SK-N-SH (cell line): ENCODE data around the gene NEU2. TPM values are rescaled to one million over a fixed set of nuclear protein-coding genes. Genes with fewer than 3 reads are reported as not detected.

ENCODE experiments used
- CTCF ChIA-PET: fragments of 300-600, 350-600 bp; formaldehyde crosslinking; extraction: SDS; loops from one replicate; lab custom pipeline; 2021; lab: Yijun Ruan, JAX
- POLR2A ChIA-PET: fragments of 350-600 bp; sonication (Branson Sonifier 250); formaldehyde crosslinking; extraction: SDS; loops from one replicate; lab custom pipeline; 2020; ENCODE audit warnings: antibody characterized with exemption, inconsistent platforms; lab: Yijun Ruan, JAX
- DNase-seq: peaks from one replicate; pipeline ENCODE4 v3.0.0; 2012
- H2AFZ ChIP-seq: fragments of 200-600 bp; sonication (generic); 2 replicates; pipeline ENCODE4 v1.8.1; 2016; ENCODE audit warnings: antibody characterized with exemption, mild to moderate bottlenecking, low read depth
- H3F3A ChIP-seq: fragments of 200-600 bp; sonication (generic); replicated peaks from 2 replicates; pipeline ENCODE3; 2016; ENCODE audit warnings: antibody characterized with exemption, mild to moderate bottlenecking; ENCODE audit not compliant: insufficient read depth
- H3K27ac ChIP-seq, 2 experiments: fragments of 200-500 bp in 1 of 2; fragments of 200-600 bp in 1 of 2; sonication (Bioruptor generic) in 1 of 2; sonication (generic), shearing (Covaris generic) in 1 of 2; 2 replicates each; pipeline versions ENCODE4 v1.5.1 to v1.6.1; 2014 to 2016; ENCODE audit warnings: low read depth in 2 of 2, inconsistent platforms in 1 of 2, low read length in 1 of 2, mild to moderate bottlenecking in 1 of 2, mixed read lengths in 1 of 2
- H3K27me3 ChIP-seq: fragments of 200-600 bp; sonication (generic), shearing (Covaris generic); 2 replicates; pipeline ENCODE4 v1.6.1; 2016; ENCODE audit warnings: mixed run types; ENCODE audit not compliant: insufficient read depth
- H3K36me3 ChIP-seq, 2 experiments: fragments of 200-500 bp in 1 of 2; fragments of 200-600 bp in 1 of 2; sonication (Bioruptor generic) in 1 of 2; sonication (generic) in 1 of 2; replicated peaks in 1 of 2; 2 replicates each; pipeline versions ENCODE3 to v1.5.1; 2014 to 2016; ENCODE audit warnings: low read length in 1 of 2, mild to moderate bottlenecking in 1 of 2; ENCODE audit not compliant: insufficient read depth in 2 of 2, control insufficient read depth in 1 of 2
- H3K4me1 ChIP-seq, 2 experiments: fragments of 200-500 bp in 1 of 2; fragments of 200-600 bp in 1 of 2; sonication (Bioruptor generic) in 1 of 2; sonication (generic), shearing (Covaris generic) in 1 of 2; 2 replicates each; pipeline versions ENCODE4 v1.5.1 to v1.6.1; 2014 to 2016; ENCODE audit warnings: low read depth in 1 of 2, low read length in 1 of 2, mixed run types in 1 of 2; ENCODE audit not compliant: insufficient read depth in 2 of 2, control insufficient read depth in 1 of 2
- H3K4me2 ChIP-seq: fragments of 200-600 bp; sonication (generic), shearing (Covaris generic); 2 replicates; pipeline ENCODE4 v1.6.1; 2017; ENCODE audit warnings: mixed run types
- H3K4me3 ChIP-seq, 2 experiments: fragments of 200-500 bp in 1 of 2; fragments of 200-600 bp in 1 of 2; sonication (Bioruptor generic) in 1 of 2; sonication (generic), shearing (Covaris generic) in 1 of 2; 2 replicates each; pipeline versions ENCODE4 v1.5.1 to v1.8.1; 2014 to 2016; ENCODE audit warnings: low read depth in 2 of 2, inconsistent platforms in 1 of 2, low read length in 1 of 2, mild to moderate bottlenecking in 1 of 2, mixed read lengths in 1 of 2, moderate library complexity in 1 of 2
- H3K79me2 ChIP-seq: fragments of 200-600 bp; sonication (generic); 2 replicates; pipeline ENCODE4 v1.8.1; 2017; ENCODE audit warnings: mild to moderate bottlenecking; ENCODE audit not compliant: insufficient read depth
- H3K9ac ChIP-seq: fragments of 200-600 bp; sonication (generic); 2 replicates; pipeline ENCODE4 v1.6.1; 2017; ENCODE audit warnings: mixed run types
- H3K9me2 ChIP-seq: fragments of 200-600 bp; sonication (generic); 2 replicates; pipeline ENCODE4 v1.6.1; 2017; ENCODE audit warnings: mixed run types
- H3K9me3 ChIP-seq: fragments of 200-600 bp; sonication (generic); 2 replicates; pipeline ENCODE4 v1.6.1; 2017; ENCODE audit warnings: mixed run types, mild to moderate bottlenecking, moderate library complexity
- H4K20me1 ChIP-seq: fragments of 200-600 bp; sonication (generic); 2 replicates; pipeline ENCODE4 v1.6.1; 2017; ENCODE audit warnings: mild to moderate bottlenecking, mixed run types; ENCODE audit not compliant: insufficient read depth
- EZH2phosphoT487 ChIP-seq: fragments of 200-600 bp; sonication (generic); IDR thresholded peaks from 2 replicates; pipeline ENCODE4 v1.6.1; 2017; ENCODE audit warnings: low read depth, mixed run types, mild to moderate bottlenecking, antibody characterized with exemption, moderate library complexity, borderline replicate concordance
- FOXJ3 ChIP-seq: sonication (generic); formaldehyde crosslinking; IDR thresholded peaks from 2 replicates; pipeline ENCODE4 v1.5.1; 2020; ENCODE audit warnings: mild to moderate bottlenecking, missing genetic modification reagents
- FOXM1 ChIP-seq: IDR thresholded peaks from 2 replicates; pipeline ENCODE4 v1.4.0; 2012; ENCODE audit warnings: low read depth, mild to moderate bottlenecking
- GATA2 ChIP-seq: sonication (generic); formaldehyde crosslinking; IDR thresholded peaks from 2 replicates; pipeline ENCODE4 v1.5.0; 2020; ENCODE audit warnings: mild to moderate bottlenecking, missing genetic modification reagents
- JUND ChIP-seq: IDR thresholded peaks from 2 replicates; pipeline ENCODE4 v1.4.0; 2012
- MXI1 ChIP-seq: IDR thresholded peaks from 2 replicates; pipeline ENCODE4 v1.6.1; 2012; ENCODE audit warnings: mild to moderate bottlenecking, low read depth, low read length, improper control_type of control experiment
- NFIC ChIP-seq: IDR thresholded peaks from 2 replicates; pipeline ENCODE4 v1.4.0; 2012; ENCODE audit warnings: borderline replicate concordance
- NRF1 ChIP-seq: IDR thresholded peaks from 2 replicates; pipeline ENCODE4 v1.6.1; 2012; ENCODE audit warnings: low read depth, mild to moderate bottlenecking, low read length
- POLR2AphosphoS5 ChIP-seq: IDR thresholded peaks from 2 replicates; pipeline ENCODE4 v1.6.1; 2012; ENCODE audit warnings: low read depth, low read length
- RCOR1 ChIP-seq: fragments of 150-350 bp; IDR thresholded peaks from 2 replicates; pipeline ENCODE4 v1.6.1; 2017; ENCODE audit warnings: antibody characterized with exemption, low read length
- REST ChIP-seq: IDR thresholded peaks from 2 replicates; pipeline ENCODE4 v1.6.1; 2012; ENCODE audit warnings: mild to moderate bottlenecking, low read depth, low read length, moderate library complexity
- RXRA ChIP-seq: IDR thresholded peaks from 2 replicates; pipeline ENCODE4 v1.4.0; 2012; ENCODE audit warnings: low read depth, mild to moderate bottlenecking, borderline replicate concordance
- TAF1 ChIP-seq: IDR thresholded peaks from 2 replicates; pipeline ENCODE4 v1.6.1; 2012; ENCODE audit warnings: low read depth, mild to moderate bottlenecking, low read length, moderate library complexity, borderline replicate concordance
- TCF12 ChIP-seq: IDR thresholded peaks from 2 replicates; pipeline ENCODE4 v1.4.0; 2012
- USF2 ChIP-seq: fragments of 150-350 bp; IDR thresholded peaks from 2 replicates; pipeline ENCODE4 v1.6.1; 2017; ENCODE audit warnings: antibody characterized with exemption, low read length, low read depth, borderline replicate concordance
- YY1 ChIP-seq: IDR thresholded peaks from 2 replicates; pipeline ENCODE4 v1.4.0; 2012; ENCODE audit warnings: low read depth, mild to moderate bottlenecking
- WGBS: methylation state at CpG from one replicate; pipeline ENCODE4 v1.1.6; 2017; ENCODE audit warnings: low lambda C conversion rate; 5-methylcytosine and 5-hydroxymethylcytosine counted together
- polyA plus RNA-seq, 3 experiments: library from polyadenylated mRNA; depleted of rRNA; stranded (reverse); fragments of >200 nt; gene quantifications; 2 replicates each; pipeline ENCODE4 v1.2.3, GENCODE V29; 2012
- TF ChIP-seq, protein P1 (sequence below): IDR thresholded peaks from 2 replicates; pipeline ENCODE4 v1.4.0; 2012; ENCODE audit warnings: low read depth, borderline replicate concordance
- TF ChIP-seq, protein P2 (sequence below): IDR thresholded peaks from 2 replicates; pipeline ENCODE4 v1.4.0; 2012; ENCODE audit warnings: low read depth
- TF ChIP-seq, protein P3 (sequence below): fragments of 150-350 bp; IDR thresholded peaks from 2 replicates; pipeline ENCODE4 v1.6.1; 2016; ENCODE audit warnings: mild to moderate bottlenecking, low read depth, low read length
- TF ChIP-seq, protein P4 (sequence below): fragments of 200-600 bp; sonication (generic); IDR thresholded peaks from 2 replicates; pipeline ENCODE4 v1.6.1; 2017; ENCODE audit warnings: antibody characterized with exemption, mild to moderate bottlenecking, moderate library complexity

NEU2 gene
- polyA plus RNA-seq, 1 of the 3 experiments (the other 2 are of a cell fraction), result not detected

DNA sequence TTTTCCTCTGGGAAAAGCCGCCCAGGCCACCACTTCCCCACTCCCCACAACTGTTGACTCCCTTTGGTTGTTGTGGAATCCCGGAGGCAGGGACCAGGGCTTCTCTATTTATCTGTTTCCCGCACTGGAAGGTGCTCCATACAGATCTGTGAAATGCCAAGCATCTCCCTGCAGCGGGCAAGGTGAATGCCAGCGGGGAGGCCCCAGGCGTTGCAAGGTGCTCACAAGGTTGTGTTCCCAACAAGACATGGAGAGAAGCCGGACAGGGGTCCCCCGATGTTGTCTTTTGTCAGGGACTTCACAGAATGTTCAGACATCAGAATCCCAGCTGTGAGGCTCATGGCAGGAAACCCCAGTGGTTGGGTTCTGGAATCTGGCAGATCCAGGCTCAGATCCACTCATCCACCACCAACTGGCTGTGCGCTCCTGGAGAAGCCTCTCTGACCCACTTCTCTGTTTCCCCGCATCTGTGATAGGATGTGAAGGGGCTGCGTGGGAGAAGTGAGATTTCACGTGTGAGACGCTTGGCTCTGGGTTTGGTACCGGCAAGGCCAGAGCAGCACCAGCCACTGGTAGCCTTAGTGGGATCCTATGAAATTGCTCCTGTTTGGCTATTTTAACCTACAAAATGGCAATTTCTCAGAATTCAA is 8.6 kb upstream of the NEU2 start:
- Histone ChIP-seq H3F3A (no peaks in the 10 kb centered on the region), H3K27me3 (no peaks in the 10 kb centered on the region), H2AFZ (no peak overlapping the region), H3K4me2 (no peak overlapping the region), H3K9ac (no peak overlapping the region), H3K9me3 (no peaks in the 10 kb centered on the region), H3K79me2 (no peaks in the 10 kb centered on the region), H3K27ac (no peak overlapping the region)
- ChIA-PET POLR2A (no interaction called here), CTCF (no interaction called here)
- 92% methylated on average over 9 of the region's 14 CpGs for WGBS
- DNase-seq, result no peak
- TF ChIP-seq, protein P1, sequence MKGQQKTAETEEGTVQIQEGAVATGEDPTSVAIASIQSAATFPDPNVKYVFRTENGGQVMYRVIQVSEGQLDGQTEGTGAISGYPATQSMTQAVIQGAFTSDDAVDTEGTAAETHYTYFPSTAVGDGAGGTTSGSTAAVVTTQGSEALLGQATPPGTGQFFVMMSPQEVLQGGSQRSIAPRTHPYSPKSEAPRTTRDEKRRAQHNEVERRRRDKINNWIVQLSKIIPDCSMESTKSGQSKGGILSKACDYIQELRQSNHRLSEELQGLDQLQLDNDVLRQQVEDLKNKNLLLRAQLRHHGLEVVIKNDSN, result no peak
- TF ChIP-seq FOXJ3 (CRISPR knock-in tag) (no peak), USF2 (no peak), YY1 (no peak), MXI1 (no peak), NRF1 (no peak), RXRA (no peak), FOXM1 (no peak), GATA2 (CRISPR knock-in tag) (no peak), TCF12 (no peak), EZH2phosphoT487 (no peak), NFIC (no peak), TAF1 (no peak), RCOR1 (no peak), REST (no peak), POLR2AphosphoS5 (no peak), JUND (no peak)
- TF ChIP-seq, protein P2, sequence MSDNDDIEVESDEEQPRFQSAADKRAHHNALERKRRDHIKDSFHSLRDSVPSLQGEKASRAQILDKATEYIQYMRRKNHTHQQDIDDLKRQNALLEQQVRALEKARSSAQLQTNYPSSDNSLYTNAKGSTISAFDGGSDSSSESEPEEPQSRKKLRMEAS, result no peak
- TF ChIP-seq, protein P3, sequence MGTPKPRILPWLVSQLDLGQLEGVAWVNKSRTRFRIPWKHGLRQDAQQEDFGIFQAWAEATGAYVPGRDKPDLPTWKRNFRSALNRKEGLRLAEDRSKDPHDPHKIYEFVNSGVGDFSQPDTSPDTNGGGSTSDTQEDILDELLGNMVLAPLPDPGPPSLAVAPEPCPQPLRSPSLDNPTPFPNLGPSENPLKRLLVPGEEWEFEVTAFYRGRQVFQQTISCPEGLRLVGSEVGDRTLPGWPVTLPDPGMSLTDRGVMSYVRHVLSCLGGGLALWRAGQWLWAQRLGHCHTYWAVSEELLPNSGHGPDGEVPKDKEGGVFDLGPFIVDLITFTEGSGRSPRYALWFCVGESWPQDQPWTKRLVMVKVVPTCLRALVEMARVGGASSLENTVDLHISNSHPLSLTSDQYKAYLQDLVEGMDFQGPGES, result no peak
- TF ChIP-seq, protein P4, sequence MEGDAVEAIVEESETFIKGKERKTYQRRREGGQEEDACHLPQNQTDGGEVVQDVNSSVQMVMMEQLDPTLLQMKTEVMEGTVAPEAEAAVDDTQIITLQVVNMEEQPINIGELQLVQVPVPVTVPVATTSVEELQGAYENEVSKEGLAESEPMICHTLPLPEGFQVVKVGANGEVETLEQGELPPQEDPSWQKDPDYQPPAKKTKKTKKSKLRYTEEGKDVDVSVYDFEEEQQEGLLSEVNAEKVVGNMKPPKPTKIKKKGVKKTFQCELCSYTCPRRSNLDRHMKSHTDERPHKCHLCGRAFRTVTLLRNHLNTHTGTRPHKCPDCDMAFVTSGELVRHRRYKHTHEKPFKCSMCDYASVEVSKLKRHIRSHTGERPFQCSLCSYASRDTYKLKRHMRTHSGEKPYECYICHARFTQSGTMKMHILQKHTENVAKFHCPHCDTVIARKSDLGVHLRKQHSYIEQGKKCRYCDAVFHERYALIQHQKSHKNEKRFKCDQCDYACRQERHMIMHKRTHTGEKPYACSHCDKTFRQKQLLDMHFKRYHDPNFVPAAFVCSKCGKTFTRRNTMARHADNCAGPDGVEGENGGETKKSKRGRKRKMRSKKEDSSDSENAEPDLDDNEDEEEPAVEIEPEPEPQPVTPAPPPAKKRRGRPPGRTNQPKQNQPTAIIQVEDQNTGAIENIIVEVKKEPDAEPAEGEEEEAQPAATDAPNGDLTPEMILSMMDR, result no peak
- TF ChIP-seq, all 33 proteins: peak for 0
- no peak overlapping the region for H3K4me3 ChIP-seq
- H4K20me1 ChIP-seq, result no peaks in the 10 kb centered on the region
- no peaks in the 10 kb centered on the region for H3K36me3 ChIP-seq
- no peaks in the 10 kb centered on the region for H3K9me2 ChIP-seq
- no peaks in the 10 kb centered on the region for H3K4me1 ChIP-seq
